Ishikawa (cell line): ENCODE measurements around the gene PRKRA.

ENCODE experiments used
- CEBPB ChIP-seq: IDR thresholded peaks from 2 replicates; pipeline ENCODE4 v1.6.1; 2012
- CREB1 ChIP-seq: IDR thresholded peaks from 2 replicates; pipeline ENCODE4 v1.6.1; 2012; ENCODE audit warnings: low read depth
- EGR1 ChIP-seq: IDR thresholded peaks from 2 replicates; pipeline ENCODE4 v1.6.1; 2012
- EP300 ChIP-seq: IDR thresholded peaks from 2 replicates; pipeline ENCODE4 v1.6.1; 2012; ENCODE audit warnings: borderline replicate concordance
- FOXM1 ChIP-seq: IDR thresholded peaks from 2 replicates; pipeline ENCODE4 v1.6.1; 2012; ENCODE audit warnings: low read depth, borderline replicate concordance
- NFIC ChIP-seq: IDR thresholded peaks from 2 replicates; pipeline ENCODE4 v1.6.1; 2012
- RAD21 ChIP-seq: IDR thresholded peaks from 2 replicates; pipeline ENCODE4 v1.6.1; 2012; ENCODE audit warnings: low read depth
- TCF12 ChIP-seq: IDR thresholded peaks from 2 replicates; pipeline ENCODE4 v1.6.1; 2012; ENCODE audit warnings: low read depth
- YY1 ChIP-seq: IDR thresholded peaks from 2 replicates; pipeline ENCODE4 v1.6.1; 2012; ENCODE audit warnings: low read depth
- ZBTB7A ChIP-seq: IDR thresholded peaks from 2 replicates; pipeline ENCODE4 v1.6.1; 2012; ENCODE audit warnings: low read depth
- TF ChIP-seq, protein P1 (sequence below): IDR thresholded peaks from 2 replicates; pipeline ENCODE4 v1.6.1; 2012
- TF ChIP-seq, protein P2 (sequence below): IDR thresholded peaks from 2 replicates; pipeline ENCODE4 v1.6.1; 2012; ENCODE audit warnings: low read depth, mild to moderate bottlenecking

DNA sequence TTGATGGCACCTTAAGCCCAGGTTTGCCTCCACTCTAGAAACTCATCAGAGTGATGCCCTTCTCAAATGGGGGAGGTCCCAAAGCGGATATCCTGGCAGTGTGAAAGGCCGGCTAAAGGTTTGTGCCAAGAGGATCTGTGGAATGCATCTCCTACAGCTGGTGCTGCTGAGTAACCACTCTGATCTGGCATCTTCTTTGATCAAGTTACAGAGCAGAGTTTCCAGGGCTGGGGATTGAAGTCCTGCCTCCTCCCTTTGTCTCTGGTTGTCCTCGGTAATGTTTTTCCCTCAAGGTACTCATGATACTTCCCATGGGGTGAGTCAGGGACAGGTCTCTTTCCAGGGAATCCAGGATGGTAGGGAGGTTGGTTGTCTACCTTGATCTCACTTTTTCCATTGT lies 24.6 kb downstream of the PRKRA start:
- no peak for TF ChIP-seq CEBPB
- TF ChIP-seq, protein P1, sequence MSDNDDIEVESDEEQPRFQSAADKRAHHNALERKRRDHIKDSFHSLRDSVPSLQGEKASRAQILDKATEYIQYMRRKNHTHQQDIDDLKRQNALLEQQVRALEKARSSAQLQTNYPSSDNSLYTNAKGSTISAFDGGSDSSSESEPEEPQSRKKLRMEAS = no peak
- TF ChIP-seq, protein P2, sequence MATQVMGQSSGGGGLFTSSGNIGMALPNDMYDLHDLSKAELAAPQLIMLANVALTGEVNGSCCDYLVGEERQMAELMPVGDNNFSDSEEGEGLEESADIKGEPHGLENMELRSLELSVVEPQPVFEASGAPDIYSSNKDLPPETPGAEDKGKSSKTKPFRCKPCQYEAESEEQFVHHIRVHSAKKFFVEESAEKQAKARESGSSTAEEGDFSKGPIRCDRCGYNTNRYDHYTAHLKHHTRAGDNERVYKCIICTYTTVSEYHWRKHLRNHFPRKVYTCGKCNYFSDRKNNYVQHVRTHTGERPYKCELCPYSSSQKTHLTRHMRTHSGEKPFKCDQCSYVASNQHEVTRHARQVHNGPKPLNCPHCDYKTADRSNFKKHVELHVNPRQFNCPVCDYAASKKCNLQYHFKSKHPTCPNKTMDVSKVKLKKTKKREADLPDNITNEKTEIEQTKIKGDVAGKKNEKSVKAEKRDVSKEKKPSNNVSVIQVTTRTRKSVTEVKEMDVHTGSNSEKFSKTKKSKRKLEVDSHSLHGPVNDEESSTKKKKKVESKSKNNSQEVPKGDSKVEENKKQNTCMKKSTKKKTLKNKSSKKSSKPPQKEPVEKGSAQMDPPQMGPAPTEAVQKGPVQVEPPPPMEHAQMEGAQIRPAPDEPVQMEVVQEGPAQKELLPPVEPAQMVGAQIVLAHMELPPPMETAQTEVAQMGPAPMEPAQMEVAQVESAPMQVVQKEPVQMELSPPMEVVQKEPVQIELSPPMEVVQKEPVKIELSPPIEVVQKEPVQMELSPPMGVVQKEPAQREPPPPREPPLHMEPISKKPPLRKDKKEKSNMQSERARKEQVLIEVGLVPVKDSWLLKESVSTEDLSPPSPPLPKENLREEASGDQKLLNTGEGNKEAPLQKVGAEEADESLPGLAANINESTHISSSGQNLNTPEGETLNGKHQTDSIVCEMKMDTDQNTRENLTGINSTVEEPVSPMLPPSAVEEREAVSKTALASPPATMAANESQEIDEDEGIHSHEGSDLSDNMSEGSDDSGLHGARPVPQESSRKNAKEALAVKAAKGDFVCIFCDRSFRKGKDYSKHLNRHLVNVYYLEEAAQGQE = no peak
- TF ChIP-seq EGR1 = no peak
- TF ChIP-seq ZBTB7A = no peak
- TF ChIP-seq RAD21 = no peak
- TF ChIP-seq EP300 = no peak
- no peak for TF ChIP-seq NFIC
- no peak for TF ChIP-seq FOXM1
- no peak for TF ChIP-seq CREB1
- TF ChIP-seq TCF12 = no peak
- no peak for TF ChIP-seq YY1
